Measurements from ENCODE around the gene ATG4B.

ATG4B gene

DNA sequence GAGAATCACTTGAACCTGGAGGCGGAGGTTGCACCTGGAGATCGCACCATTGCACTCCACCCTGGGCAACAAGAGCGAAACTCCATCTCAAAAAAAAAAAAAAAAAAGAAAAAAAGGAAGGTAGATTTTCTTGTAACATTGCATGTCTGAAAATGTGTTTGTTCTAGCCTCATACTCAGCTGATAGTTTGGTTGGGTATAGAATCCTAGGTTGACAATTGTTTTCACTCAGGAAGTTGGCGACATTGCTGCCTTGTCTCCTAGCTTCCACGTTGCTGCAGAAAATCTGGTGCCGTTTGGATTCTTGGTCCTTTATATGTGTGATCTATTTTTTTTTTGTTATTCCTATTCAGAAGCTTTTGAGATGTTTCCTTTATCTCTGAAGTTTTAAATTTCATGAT lies 69.0 kb downstream of the ATG4B start:
- DNase-seq (ENCODE audit: insufficient read length) (no peak), FAIRE-seq (no peak)
- TF ChIP-seq TAF1 (IDR thresholded peaks at IDR 0.05; ENCODE audit: borderline replicate concordance, low read depth, low read length) (no peak), POLR2A (IDR thresholded peaks at IDR 0.05; ENCODE audit: low read depth, low read length) (no peak), POLR2AphosphoS5 (IDR thresholded peaks at IDR 0.05; ENCODE audit: low read depth, low read length) (no peak)

GRCh38 chr2:241708879-241709278 lies 71.4 kb downstream of the ATG4B start:
- DNase-seq (ENCODE audit: insufficient read length) (no peak), FAIRE-seq (no peak)
- TF ChIP-seq TAF1 (IDR thresholded peaks at IDR 0.05; ENCODE audit: borderline replicate concordance, low read depth, low read length) (no peak), POLR2AphosphoS5 (IDR thresholded peaks at IDR 0.05; ENCODE audit: low read depth, low read length) (no peak), POLR2A (IDR thresholded peaks at IDR 0.05; ENCODE audit: low read depth, low read length) (no peak)

GRCh38 chr2:241719093-241719492 lies 81.6 kb downstream of the ATG4B start:
- FAIRE-seq (no peak), DNase-seq (ENCODE audit: insufficient read length) (no peak)
- TF ChIP-seq TAF1 (IDR thresholded peaks at IDR 0.05; ENCODE audit: borderline replicate concordance, low read depth, low read length), result no peak
- TF ChIP-seq POLR2A (IDR thresholded peaks at IDR 0.05; ENCODE audit: low read depth, low read length), result no peak
- TF ChIP-seq POLR2AphosphoS5 (IDR thresholded peaks at IDR 0.05; ENCODE audit: low read depth, low read length), result no peak

- FAIRE-seq (no peak), DNase-seq (ENCODE audit: insufficient read length) (no peak)
- TF ChIP-seq POLR2AphosphoS5 (IDR thresholded peaks at IDR 0.05; ENCODE audit: low read depth, low read length), result no peak
- TF ChIP-seq TAF1 (IDR thresholded peaks at IDR 0.05; ENCODE audit: borderline replicate concordance, low read depth, low read length), result no peak
- TF ChIP-seq POLR2A (IDR thresholded peaks at IDR 0.05; ENCODE audit: low read depth, low read length), result no peak
Measured at GRCh38 chr2:241720099-241720498, 82.6 kb downstream of the ATG4B start.

DNA sequence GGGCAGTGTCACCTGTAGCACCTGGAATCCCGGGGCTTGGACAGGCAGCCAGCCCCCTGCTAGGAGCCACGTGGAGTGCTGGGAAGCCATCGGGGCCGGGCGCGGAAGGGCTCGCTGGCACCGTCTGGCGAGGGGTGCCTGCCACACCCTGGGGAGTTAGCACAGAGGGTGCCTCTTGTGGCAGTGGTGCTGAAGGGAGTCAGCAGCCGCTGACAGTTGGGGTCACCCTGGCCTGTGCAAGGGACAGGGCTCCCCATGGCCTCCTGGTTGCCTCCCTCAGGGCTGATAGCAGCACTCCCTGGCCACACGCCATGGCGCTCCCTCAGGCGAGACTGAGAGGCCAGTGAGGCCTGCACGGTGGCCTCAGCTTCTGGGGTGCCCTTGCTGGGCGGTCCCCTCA lies 83.1 kb downstream of the ATG4B start:
- FAIRE-seq, result no peak
- no peak for DNase-seq (ENCODE audit: insufficient read length)
- TF ChIP-seq POLR2A (IDR thresholded peaks at IDR 0.05; ENCODE audit: low read depth, low read length) (no peak; the same call in 1 of the 2 replicates), POLR2AphosphoS5 (IDR thresholded peaks at IDR 0.05; ENCODE audit: low read depth, low read length) (no peak), TAF1 (IDR thresholded peaks at IDR 0.05; ENCODE audit: borderline replicate concordance, low read depth, low read length) (no peak)

DNA sequence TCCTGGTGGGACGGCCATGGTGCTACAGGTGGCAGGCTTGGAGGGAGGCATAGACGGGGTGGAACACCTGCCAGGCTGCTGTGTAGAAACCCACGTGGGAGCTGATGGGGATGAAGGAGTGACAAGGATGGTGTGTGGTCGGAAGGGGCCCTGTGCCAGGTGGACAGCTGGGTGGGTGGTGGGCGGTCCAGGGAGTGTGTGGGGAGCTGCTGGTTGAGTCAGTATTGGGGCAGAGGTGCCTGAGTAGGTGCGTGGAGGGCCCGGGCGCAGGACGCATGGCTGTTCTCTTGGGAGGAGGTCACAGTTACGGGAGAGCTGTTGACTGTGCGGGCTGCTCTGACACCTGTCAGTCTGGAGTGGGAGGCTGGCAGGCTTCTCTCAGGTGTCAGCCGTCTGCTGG lies 84.4 kb downstream of the ATG4B start:
- DNase-seq (ENCODE audit: insufficient read length) (no peak), FAIRE-seq (no peak)
- peak; percentile 54; the same call in 1 of the 2 replicates for TF ChIP-seq POLR2AphosphoS5 (IDR thresholded peaks at IDR 0.05; ENCODE audit: low read depth, low read length)
- no peak for TF ChIP-seq TAF1 (IDR thresholded peaks at IDR 0.05; ENCODE audit: borderline replicate concordance, low read depth, low read length)

GRCh38 chr2:241722896-241723454 lies 85.5 kb downstream of the ATG4B start:
- TF ChIP-seq TAF1 (IDR thresholded peaks at IDR 0.05; ENCODE audit: borderline replicate concordance, low read depth, low read length) (no peak), POLR2A (IDR thresholded peaks at IDR 0.05; ENCODE audit: low read depth, low read length) (peak; percentile 26; the same call in 1 of the 2 replicates), POLR2AphosphoS5 (IDR thresholded peaks at IDR 0.05; ENCODE audit: low read depth, low read length) (no peak)
- DNase-seq (ENCODE audit: insufficient read length) (no peak), FAIRE-seq (no peak)

All from GM12892 (cell line).